Lower leg skin (tissue), 3 donors: Measurements from ENCODE around the gene ATP6V0D1.

ENCODE experiments used
- CTCF ChIP-seq, 3 donors: fragments of 450-650 bp; IDR thresholded peaks; one replicate each; pipeline ENCODE4 v1.5.1; 2016; ENCODE audit warnings: antibody characterized with exemption in 3 of 3, mild to moderate bottlenecking in 3 of 3, moderate library complexity in 2 of 3
- POLR2A ChIP-seq, 2 donors: fragments of 450-650 bp; IDR thresholded peaks; one replicate each; pipeline ENCODE4 v1.6.1; 2016 to 2017; ENCODE audit warnings: antibody characterized with exemption in 2 of 2, mild to moderate bottlenecking in 1 of 2, moderate library complexity in 1 of 2

- TF ChIP-seq CTCF (IDR thresholded peaks at IDR 0.05) (no peak), POLR2A (IDR thresholded peaks at IDR 0.05) (no peak)
Observed at GRCh38 chr16:67395105-67395457, 85.9 kb downstream of the ATP6V0D1 start.
